ENCODE results near the gene ZNF80. TPM values are rescaled to one million over a fixed set of nuclear protein-coding genes. Genes with fewer than 3 reads are reported as not detected.
"Not testable (repeated sequence)": the region's sequence is repeated elsewhere in the genome, so short reads cannot be mapped to it uniquely, and the experiment has no call there.

The ZNF80 gene
- polyA plus RNA-seq, 1 experiment: not detected

DNA sequence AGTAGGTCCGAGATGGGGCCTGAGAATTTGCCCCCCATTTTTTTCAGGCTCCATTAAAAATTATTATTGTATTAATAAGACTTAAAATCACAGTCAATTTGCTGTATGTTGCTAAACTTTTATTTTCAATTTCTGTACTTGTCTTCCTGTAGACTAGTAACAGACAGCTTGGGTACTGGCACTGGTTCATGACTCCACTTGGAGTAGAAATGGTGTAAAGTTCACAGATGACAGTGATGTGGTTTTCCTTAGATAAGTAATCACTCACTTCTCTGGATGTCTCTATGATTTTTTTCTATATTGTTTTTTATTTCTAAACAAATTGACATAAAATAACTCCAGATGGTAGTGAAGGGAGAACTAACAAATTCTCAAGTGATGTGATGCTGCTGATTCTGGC lies 15.6 kb upstream of the ZNF80 start:
- H3K4me3 ChIP-seq (ENCODE audit: low read depth, low read length): no peak overlapping the region
- peaks cover 2% of the 10 kb centered on the region; the same call in 1 of the 2 replicates for H3K27me3 ChIP-seq (ENCODE audit: control insufficient read depth, insufficient read depth, low read length)
- POLR2A ChIA-PET: no interaction called here
- CTCF ChIA-PET: no interaction called here
- no peaks in the 10 kb centered on the region for H3K36me3 ChIP-seq (ENCODE audit: control insufficient read depth, insufficient read depth, low read length)
- no peak for DNase-seq (ENCODE audit: low read depth)
- TF ChIP-seq, protein P1, sequence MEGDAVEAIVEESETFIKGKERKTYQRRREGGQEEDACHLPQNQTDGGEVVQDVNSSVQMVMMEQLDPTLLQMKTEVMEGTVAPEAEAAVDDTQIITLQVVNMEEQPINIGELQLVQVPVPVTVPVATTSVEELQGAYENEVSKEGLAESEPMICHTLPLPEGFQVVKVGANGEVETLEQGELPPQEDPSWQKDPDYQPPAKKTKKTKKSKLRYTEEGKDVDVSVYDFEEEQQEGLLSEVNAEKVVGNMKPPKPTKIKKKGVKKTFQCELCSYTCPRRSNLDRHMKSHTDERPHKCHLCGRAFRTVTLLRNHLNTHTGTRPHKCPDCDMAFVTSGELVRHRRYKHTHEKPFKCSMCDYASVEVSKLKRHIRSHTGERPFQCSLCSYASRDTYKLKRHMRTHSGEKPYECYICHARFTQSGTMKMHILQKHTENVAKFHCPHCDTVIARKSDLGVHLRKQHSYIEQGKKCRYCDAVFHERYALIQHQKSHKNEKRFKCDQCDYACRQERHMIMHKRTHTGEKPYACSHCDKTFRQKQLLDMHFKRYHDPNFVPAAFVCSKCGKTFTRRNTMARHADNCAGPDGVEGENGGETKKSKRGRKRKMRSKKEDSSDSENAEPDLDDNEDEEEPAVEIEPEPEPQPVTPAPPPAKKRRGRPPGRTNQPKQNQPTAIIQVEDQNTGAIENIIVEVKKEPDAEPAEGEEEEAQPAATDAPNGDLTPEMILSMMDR (IDR thresholded peaks at IDR 0.05; ENCODE audit: insufficient read depth, low read depth, low read length): no peak

DNA sequence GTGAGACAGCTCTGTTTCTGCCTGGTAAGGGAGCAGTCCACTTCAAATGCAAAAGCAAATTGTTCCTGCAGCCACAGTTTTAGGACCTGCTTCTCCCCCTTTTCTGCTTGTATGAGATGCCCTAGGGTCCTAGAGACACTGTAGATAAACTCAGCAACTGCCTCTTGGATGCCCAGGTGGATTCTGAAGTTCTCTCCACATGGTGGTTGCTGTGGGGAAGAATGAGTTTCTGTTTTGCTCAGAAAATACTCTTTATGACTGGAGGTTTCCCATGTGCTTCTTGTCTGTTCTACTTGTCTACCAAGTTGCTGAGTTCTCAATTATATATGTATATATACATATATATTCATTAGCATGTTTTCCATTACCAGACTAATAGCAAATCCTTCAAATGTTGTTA lies 5.6 kb upstream of the ZNF80 start:
- peaks cover 2% of the 10 kb centered on the region; the same call in 1 of the 2 replicates for H3K27me3 ChIP-seq (ENCODE audit: control insufficient read depth, insufficient read depth, low read length)
- no peaks in the 10 kb centered on the region for H3K36me3 ChIP-seq (ENCODE audit: control insufficient read depth, insufficient read depth, low read length)
- POLR2A ChIA-PET: no interaction called here
- TF ChIP-seq, protein P1 (IDR thresholded peaks at IDR 0.05; ENCODE audit: insufficient read depth, low read depth, low read length): no peak
- no peak for DNase-seq (ENCODE audit: low read depth)
- H3K4me3 ChIP-seq (ENCODE audit: low read depth, low read length): no peak overlapping the region
- CTCF ChIA-PET: no interaction called here

DNA sequence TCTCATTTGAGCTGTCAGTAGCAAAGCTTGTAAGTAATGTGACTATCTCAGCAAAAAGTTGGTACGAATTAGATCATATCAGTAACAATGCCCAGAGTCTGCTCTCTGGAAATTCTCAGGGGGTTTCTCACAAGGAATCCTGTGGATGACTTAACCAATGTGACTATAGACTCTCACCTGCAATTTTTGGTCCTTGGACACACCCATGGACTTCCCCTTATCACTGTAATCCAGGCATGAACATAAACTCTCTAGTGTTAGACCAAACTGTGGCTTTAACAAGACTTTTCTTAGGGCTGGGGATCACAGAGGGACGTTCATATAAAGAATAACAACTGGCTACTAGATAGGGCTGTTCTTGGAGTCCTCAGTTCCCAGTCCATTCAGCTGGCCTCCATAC lies 3.9 kb upstream of the ZNF80 start:
- no peak overlapping the region for H3K4me3 ChIP-seq (ENCODE audit: low read depth, low read length)
- ChIA-PET POLR2A (interaction anchor here (0.6 to 0.7 kb wide), 2 partner anchors 75 to 82 kb away, joined by 3 read pairs; no protein-coding TSS in a partner anchor), CTCF (no interaction called here)
- H3K36me3 ChIP-seq (ENCODE audit: control insufficient read depth, insufficient read depth, low read length): no peaks in the 10 kb centered on the region
- DNase-seq (ENCODE audit: low read depth): no peak
- H3K27me3 ChIP-seq (ENCODE audit: control insufficient read depth, insufficient read depth, low read length): no peaks in the 10 kb centered on the region; the same call in 1 of the 2 replicates
- TF ChIP-seq, protein P1 (IDR thresholded peaks at IDR 0.05; ENCODE audit: insufficient read depth, low read depth, low read length): no peak

DNA sequence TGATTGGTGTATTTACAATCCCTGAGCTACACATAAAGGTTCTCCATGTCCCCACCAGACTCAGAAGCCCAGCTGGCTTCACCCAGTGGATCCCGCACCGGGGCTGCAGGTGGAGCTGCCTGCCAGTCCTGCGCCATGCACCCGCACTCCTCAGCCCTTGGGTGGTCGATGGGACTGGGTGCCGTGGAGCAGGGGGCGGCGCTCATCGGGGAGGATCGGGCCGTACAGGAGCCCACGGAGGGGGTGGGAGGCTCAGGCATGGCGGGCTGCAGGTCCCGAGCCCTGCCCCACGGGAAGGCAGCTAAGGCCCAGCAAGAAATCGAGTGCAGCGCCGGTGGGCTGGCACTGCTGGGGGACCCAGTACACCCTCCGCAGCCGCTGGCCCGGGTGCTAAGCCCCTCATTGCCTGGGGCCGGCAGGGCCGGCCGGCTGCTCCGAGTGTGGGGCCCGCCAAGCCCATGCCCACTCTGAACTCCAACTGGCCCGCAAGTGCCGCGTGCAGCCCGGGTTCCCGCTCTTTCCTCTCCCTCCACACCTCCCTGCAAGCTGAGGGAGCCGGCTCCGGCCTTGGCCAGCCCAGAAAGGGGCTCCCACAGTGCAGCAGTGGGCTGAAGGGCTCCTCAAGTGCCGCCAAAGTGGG lies 888 bp upstream of the ZNF80 start:
- H3K4me3 ChIP-seq (ENCODE audit: low read depth, low read length); H3K27me3 ChIP-seq (ENCODE audit: control insufficient read depth, insufficient read depth, low read length); CTCF ChIA-PET; DNase-seq (ENCODE audit: low read depth); POLR2A ChIA-PET; H3K36me3 ChIP-seq (ENCODE audit: control insufficient read depth, insufficient read depth, low read length): not testable (repeated sequence)

DNA sequence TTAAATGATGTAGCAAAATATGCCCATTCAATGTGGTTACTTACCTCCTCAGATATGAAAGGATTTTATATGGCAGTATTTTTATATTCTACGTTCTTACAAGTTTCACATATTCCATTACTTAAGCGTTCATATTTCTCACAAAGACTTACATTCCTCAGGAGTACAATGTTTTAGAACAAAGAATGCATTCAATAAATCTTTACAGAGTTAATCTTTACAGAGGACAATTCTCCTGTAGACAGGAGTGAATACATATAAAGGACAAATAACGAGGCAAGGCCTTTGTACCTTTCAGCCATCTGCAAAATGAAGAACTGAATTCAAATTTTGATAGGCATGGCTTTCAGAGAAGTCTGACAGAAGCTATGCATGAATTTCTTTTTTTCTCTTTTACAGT lies 1.9 kb downstream of the ZNF80 start:
- POLR2A ChIA-PET: no interaction called here
- no peak overlapping the region for H3K4me3 ChIP-seq (ENCODE audit: low read depth, low read length)
- CTCF ChIA-PET: no interaction called here
- DNase-seq (ENCODE audit: low read depth): no peak
- TF ChIP-seq, protein P1 (IDR thresholded peaks at IDR 0.05; ENCODE audit: insufficient read depth, low read depth, low read length): no peak
- no peaks in the 10 kb centered on the region for H3K36me3 ChIP-seq (ENCODE audit: control insufficient read depth, insufficient read depth, low read length)
- no peaks in the 10 kb centered on the region; the same call in 1 of the 2 replicates for H3K27me3 ChIP-seq (ENCODE audit: control insufficient read depth, insufficient read depth, low read length)

DNA sequence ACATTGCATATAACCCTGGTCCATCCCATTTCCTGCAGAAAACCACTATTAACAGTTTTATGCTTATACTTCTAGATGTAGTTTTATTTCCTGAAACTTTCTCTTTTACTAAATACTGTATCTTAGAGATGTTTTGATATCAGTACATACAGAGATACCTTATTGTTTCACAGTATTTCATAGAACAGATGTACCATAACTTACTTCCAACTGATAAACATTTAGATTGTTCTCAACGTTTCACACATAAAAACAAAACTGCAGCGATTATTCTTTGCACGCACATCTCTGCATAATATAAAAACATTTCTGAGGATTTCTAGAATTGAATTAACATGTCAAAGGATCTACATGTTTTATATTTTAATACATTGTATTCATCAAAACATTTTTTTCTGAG lies 2.6 kb downstream of the ZNF80 start:
- ChIA-PET CTCF (no interaction called here), POLR2A (no interaction called here)
- TF ChIP-seq, protein P1 (IDR thresholded peaks at IDR 0.05; ENCODE audit: insufficient read depth, low read depth, low read length): no peak
- DNase-seq (ENCODE audit: low read depth): no peak
- Histone ChIP-seq H3K4me3 (ENCODE audit: low read depth, low read length) (no peak overlapping the region), H3K36me3 (ENCODE audit: control insufficient read depth, insufficient read depth, low read length) (no peaks in the 10 kb centered on the region), H3K27me3 (ENCODE audit: control insufficient read depth, insufficient read depth, low read length) (no peaks in the 10 kb centered on the region; the same call in 1 of the 2 replicates)

Measured in BJ (cell line).